Testis (tissue), 2 donors: ENCODE results near the gene SOSTDC1.

Source experiments
- POLR2A ChIP-seq: fragments of 450-650 bp; IDR thresholded peaks from one replicate; pipeline ENCODE4 v1.6.1; 2017; ENCODE audit warnings: antibody characterized with exemption, mild to moderate bottlenecking, moderate library complexity
- TF ChIP-seq, protein P1 (sequence below), 3 experiments: fragments of 450-650 bp in 2 of 3; fragments of 200-600 bp in 1 of 3; sonication (generic) in 1 of 3; IDR thresholded peaks; one replicate each; pipeline ENCODE4 v1.5.1; 2016 to 2019; ENCODE audit warnings: antibody characterized with exemption in 3 of 3, mild to moderate bottlenecking in 2 of 3, moderate library complexity in 1 of 3

GRCh38 chr7:16428672-16429071 is 36.9 kb downstream of the SOSTDC1 start:
- TF ChIP-seq, protein P1, sequence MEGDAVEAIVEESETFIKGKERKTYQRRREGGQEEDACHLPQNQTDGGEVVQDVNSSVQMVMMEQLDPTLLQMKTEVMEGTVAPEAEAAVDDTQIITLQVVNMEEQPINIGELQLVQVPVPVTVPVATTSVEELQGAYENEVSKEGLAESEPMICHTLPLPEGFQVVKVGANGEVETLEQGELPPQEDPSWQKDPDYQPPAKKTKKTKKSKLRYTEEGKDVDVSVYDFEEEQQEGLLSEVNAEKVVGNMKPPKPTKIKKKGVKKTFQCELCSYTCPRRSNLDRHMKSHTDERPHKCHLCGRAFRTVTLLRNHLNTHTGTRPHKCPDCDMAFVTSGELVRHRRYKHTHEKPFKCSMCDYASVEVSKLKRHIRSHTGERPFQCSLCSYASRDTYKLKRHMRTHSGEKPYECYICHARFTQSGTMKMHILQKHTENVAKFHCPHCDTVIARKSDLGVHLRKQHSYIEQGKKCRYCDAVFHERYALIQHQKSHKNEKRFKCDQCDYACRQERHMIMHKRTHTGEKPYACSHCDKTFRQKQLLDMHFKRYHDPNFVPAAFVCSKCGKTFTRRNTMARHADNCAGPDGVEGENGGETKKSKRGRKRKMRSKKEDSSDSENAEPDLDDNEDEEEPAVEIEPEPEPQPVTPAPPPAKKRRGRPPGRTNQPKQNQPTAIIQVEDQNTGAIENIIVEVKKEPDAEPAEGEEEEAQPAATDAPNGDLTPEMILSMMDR (IDR thresholded peaks at IDR 0.05), result no peak
- TF ChIP-seq POLR2A, result no peak
